ENCODE measurements around the gene SLC10A7. TPM values are rescaled to one million over a fixed set of nuclear protein-coding genes. Genes with fewer than 3 reads are reported as not detected.
A peak's percentile ranks its signal among the peaks of the same experiment; 100 is the strongest.

Gene SLC10A7
- polyA plus RNA-seq, 1 donor: 8.5 TPM

- DNase-seq: peak; percentile 86 to 92
- H3K9me3 ChIP-seq (ENCODE audit: control insufficient read depth, low read depth, low read length): no peaks in the 10 kb centered on the region
- WGBS (ENCODE audit: insufficient coverage, low lambda C conversion rate): no CpG with 5 or more reads among the region's 62 CpGs
- H3K27ac ChIP-seq (ENCODE audit: low read length): peak overlapping the region; percentile 94
- peak overlapping the region; percentile 74 for H3K4me3 ChIP-seq (ENCODE audit: low read length)
- H3K27me3 ChIP-seq (ENCODE audit: control insufficient read depth, insufficient read depth, low read length): no peaks in the 10 kb centered on the region
- no peaks in the 10 kb centered on the region for H3K36me3 ChIP-seq (ENCODE audit: control insufficient read depth, insufficient read depth, low read length)
- no peaks in the 10 kb centered on the region for H3K4me1 ChIP-seq (ENCODE audit: control insufficient read depth, insufficient read depth, low read length)
Measured at GRCh38 chr4:146522098-146522868, 543 bp upstream of the SLC10A7 start.

GRCh38 chr4:146520896-146521540, 722 bp downstream of the SLC10A7 start:
- no peaks in the 10 kb centered on the region for H3K27me3 ChIP-seq (ENCODE audit: control insufficient read depth, insufficient read depth, low read length)
- H3K27ac ChIP-seq (ENCODE audit: low read length): peak overlapping the region; percentile 94
- no peaks in the 10 kb centered on the region for H3K4me1 ChIP-seq (ENCODE audit: control insufficient read depth, insufficient read depth, low read length)
- no peaks in the 10 kb centered on the region for H3K36me3 ChIP-seq (ENCODE audit: control insufficient read depth, insufficient read depth, low read length)
- H3K9me3 ChIP-seq (ENCODE audit: control insufficient read depth, low read depth, low read length): no peaks in the 10 kb centered on the region
- H3K4me3 ChIP-seq (ENCODE audit: low read length): peak overlapping the region; percentile 74
- DNase-seq: peak; percentile 65 to 84
- WGBS (ENCODE audit: insufficient coverage, low lambda C conversion rate): no CpG with 5 or more reads among the region's 12 CpGs

- H3K27ac ChIP-seq (ENCODE audit: low read length): no peak overlapping the region
- no peaks in the 10 kb centered on the region for H3K4me1 ChIP-seq (ENCODE audit: control insufficient read depth, insufficient read depth, low read length)
- no peaks in the 10 kb centered on the region for H3K9me3 ChIP-seq (ENCODE audit: control insufficient read depth, low read depth, low read length)
- DNase-seq: no peak
- H3K4me3 ChIP-seq (ENCODE audit: low read length): no peak overlapping the region
- WGBS (ENCODE audit: insufficient coverage, low lambda C conversion rate): 88% methylated on average over 1 of the region's 7 CpGs
- no peaks in the 10 kb centered on the region for H3K27me3 ChIP-seq (ENCODE audit: control insufficient read depth, insufficient read depth, low read length)
- no peaks in the 10 kb centered on the region for H3K36me3 ChIP-seq (ENCODE audit: control insufficient read depth, insufficient read depth, low read length)
Measured at GRCh38 chr4:146514651-146515357, 6.9 kb downstream of the SLC10A7 start.

- no peak for DNase-seq
- WGBS (ENCODE audit: insufficient coverage, low lambda C conversion rate): no CpG with 5 or more reads among the region's 1 CpG
- Histone ChIP-seq H3K27ac (ENCODE audit: low read length) (no peak overlapping the region), H3K36me3 (ENCODE audit: control insufficient read depth, insufficient read depth, low read length) (peaks cover 1% of the 10 kb centered on the region), H3K4me1 (ENCODE audit: control insufficient read depth, insufficient read depth, low read length) (no peaks in the 10 kb centered on the region), H3K9me3 (ENCODE audit: control insufficient read depth, low read depth, low read length) (no peaks in the 10 kb centered on the region), H3K4me3 (ENCODE audit: low read length) (no peak overlapping the region), H3K27me3 (ENCODE audit: control insufficient read depth, insufficient read depth, low read length) (no peaks in the 10 kb centered on the region)
Measured at GRCh38 chr4:146513548-146513947, 8.2 kb downstream of the SLC10A7 start.

GRCh38 chr4:146511381-146511780, 10.4 kb downstream of the SLC10A7 start:
- Histone ChIP-seq H3K36me3 (ENCODE audit: control insufficient read depth, insufficient read depth, low read length) (peaks cover 4% of the 10 kb centered on the region), H3K4me1 (ENCODE audit: control insufficient read depth, insufficient read depth, low read length) (no peaks in the 10 kb centered on the region), H3K27me3 (ENCODE audit: control insufficient read depth, insufficient read depth, low read length) (no peaks in the 10 kb centered on the region), H3K9me3 (ENCODE audit: control insufficient read depth, low read depth, low read length) (no peaks in the 10 kb centered on the region), H3K27ac (ENCODE audit: low read length) (no peak overlapping the region), H3K4me3 (ENCODE audit: low read length) (no peak overlapping the region)
- DNase-seq: no peak
- WGBS (ENCODE audit: insufficient coverage, low lambda C conversion rate): no CpG with 5 or more reads among the region's 3 CpGs

- no peaks in the 10 kb centered on the region for H3K27me3 ChIP-seq (ENCODE audit: control insufficient read depth, insufficient read depth, low read length)
- no peak for DNase-seq
- H3K9me3 ChIP-seq (ENCODE audit: control insufficient read depth, low read depth, low read length): no peaks in the 10 kb centered on the region
- H3K4me1 ChIP-seq (ENCODE audit: control insufficient read depth, insufficient read depth, low read length): no peaks in the 10 kb centered on the region
- no peak overlapping the region for H3K4me3 ChIP-seq (ENCODE audit: low read length)
- WGBS (ENCODE audit: insufficient coverage, low lambda C conversion rate): no CpG with 5 or more reads among the region's 3 CpGs
- no peak overlapping the region for H3K27ac ChIP-seq (ENCODE audit: low read length)
- H3K36me3 ChIP-seq (ENCODE audit: control insufficient read depth, insufficient read depth, low read length): peaks cover 4% of the 10 kb centered on the region
Measured at GRCh38 chr4:146510942-146511341, 10.8 kb downstream of the SLC10A7 start.

GRCh38 chr4:146508229-146508939, 13.4 kb downstream of the SLC10A7 start:
- 100% methylated on average over 3 of the region's 3 CpGs for WGBS (ENCODE audit: insufficient coverage, low lambda C conversion rate)
- Histone ChIP-seq H3K36me3 (ENCODE audit: control insufficient read depth, insufficient read depth, low read length) (peaks cover 4% of the 10 kb centered on the region), H3K27ac (ENCODE audit: low read length) (no peak overlapping the region)

GRCh38 chr4:146507632-146508031, 14.1 kb downstream of the SLC10A7 start:
- Histone ChIP-seq H3K9me3 (ENCODE audit: control insufficient read depth, low read depth, low read length) (no peaks in the 10 kb centered on the region), H3K27me3 (ENCODE audit: control insufficient read depth, insufficient read depth, low read length) (no peaks in the 10 kb centered on the region), H3K4me3 (ENCODE audit: low read length) (no peak overlapping the region), H3K36me3 (ENCODE audit: control insufficient read depth, insufficient read depth, low read length) (peaks cover 5% of the 10 kb centered on the region), H3K27ac (ENCODE audit: low read length) (no peak overlapping the region), H3K4me1 (ENCODE audit: control insufficient read depth, insufficient read depth, low read length) (no peaks in the 10 kb centered on the region)
- WGBS (ENCODE audit: insufficient coverage, low lambda C conversion rate): 86% methylated on average over 1 of the region's 2 CpGs
- DNase-seq: no peak

More at GRCh38 chr4:146508229-146508939, 13.4 kb downstream of the SLC10A7 start:
- Histone ChIP-seq H3K4me1 (ENCODE audit: control insufficient read depth, insufficient read depth, low read length) (no peaks in the 10 kb centered on the region), H3K9me3 (ENCODE audit: control insufficient read depth, low read depth, low read length) (no peaks in the 10 kb centered on the region), H3K27me3 (ENCODE audit: control insufficient read depth, insufficient read depth, low read length) (no peaks in the 10 kb centered on the region), H3K4me3 (ENCODE audit: low read length) (no peak overlapping the region)
- no peak for DNase-seq

GRCh38 chr4:146506272-146506671, 15.5 kb downstream of the SLC10A7 start:
- Histone ChIP-seq H3K9me3 (ENCODE audit: control insufficient read depth, low read depth, low read length) (no peaks in the 10 kb centered on the region), H3K4me3 (ENCODE audit: low read length) (no peak overlapping the region), H3K36me3 (ENCODE audit: control insufficient read depth, insufficient read depth, low read length) (peaks cover 10% of the 10 kb centered on the region), H3K27ac (ENCODE audit: low read length) (no peak overlapping the region), H3K4me1 (ENCODE audit: control insufficient read depth, insufficient read depth, low read length) (no peaks in the 10 kb centered on the region), H3K27me3 (ENCODE audit: control insufficient read depth, insufficient read depth, low read length) (no peaks in the 10 kb centered on the region)
- no peak for DNase-seq

- no peaks in the 10 kb centered on the region for H3K9me3 ChIP-seq (ENCODE audit: control insufficient read depth, low read depth, low read length)
- WGBS (ENCODE audit: insufficient coverage, low lambda C conversion rate): no CpG with 5 or more reads among the region's 1 CpG
- DNase-seq: no peak
- no peaks in the 10 kb centered on the region for H3K4me1 ChIP-seq (ENCODE audit: control insufficient read depth, insufficient read depth, low read length)
- peaks cover 6% of the 10 kb centered on the region for H3K36me3 ChIP-seq (ENCODE audit: control insufficient read depth, insufficient read depth, low read length)
- no peaks in the 10 kb centered on the region for H3K27me3 ChIP-seq (ENCODE audit: control insufficient read depth, insufficient read depth, low read length)
- H3K4me3 ChIP-seq (ENCODE audit: low read length): no peak overlapping the region
- no peak overlapping the region for H3K27ac ChIP-seq (ENCODE audit: low read length)
Measured at GRCh38 chr4:146500216-146500615, 21.5 kb downstream of the SLC10A7 start.
